Right lobe of liver (tissue), 4 donors: ENCODE data around the gene CASP7.
"Not testable (repeated sequence)": the region's sequence is repeated elsewhere in the genome, so short reads cannot be mapped to it uniquely, and the experiment has no call there.

Experiments used
- CTCF ChIP-seq, 4 donors: fragments of 200-600 bp in 3 of 4; fragments of 450-650 bp in 1 of 4; IDR thresholded peaks; one replicate each; pipeline versions ENCODE4 v1.5.1 to v1.8.0; 2016 to 2022; ENCODE audit warnings: antibody characterized with exemption in 4 of 4, mild to moderate bottlenecking in 2 of 4
- POLR2A ChIP-seq: fragments of 450-650 bp; IDR thresholded peaks from one replicate; pipeline ENCODE4 v1.6.1; 2017; ENCODE audit warnings: antibody characterized with exemption, mild to moderate bottlenecking
- donor health status: DM: no; HTN: no; CAD: no.
- donor health status: DM: no; HTN: no; CAD: no.
- donor health status: DM: no; HTN: yes; CAD: no.

- TF ChIP-seq CTCF (IDR thresholded peaks at IDR 0.05); POLR2A: not testable (repeated sequence)
Measured at GRCh38 chr10:113652456-113652855, 27.3 kb upstream of the CASP7 start.
